Measurements from ENCODE around the gene PTPRO. TPM values are rescaled to one million over a fixed set of nuclear protein-coding genes. Genes with fewer than 3 reads are reported as not detected.

PTPRO gene
- total RNA-seq, 2 donors from 2014 or later, result 1.3 to 2.6 TPM

- Histone ChIP-seq H3K9me3 (no peaks in the 10 kb centered on the region), H3K27ac (no peak overlapping the region), H3K4me3 (no peak overlapping the region), H3K36me3 (replicated peaks in 1 of 2; ENCODE audit: insufficient read depth in 1 of 2, low read depth in 2 of 2) (no peaks in the 10 kb centered on the region), H3K4me1 (peaks cover 3% of the 10 kb centered on the region), H3K27me3 (no peaks in the 10 kb centered on the region)
- DNase-seq (no peak), ATAC-seq (no peak)
- TF ChIP-seq POLR2A (IDR thresholded peaks at IDR 0.05) (no peak), CTCF (IDR thresholded peaks at IDR 0.05) (no peak)
- intact Hi-C loops (cut with DNase I), result no loop called here
- WGBS, 2 donors, result 50 to 63% methylated on average over 3 of the region's 3 CpGs
Observed at GRCh38 chr12:15562263-15562662, 240.0 kb downstream of the PTPRO start.

GRCh38 chr12:15563663-15564062 lies 241.4 kb downstream of the PTPRO start:
- peak in 1 of 4 donors; percentile 44 for DNase-seq
- Histone ChIP-seq H3K27ac (peak overlapping the region in 2 of 4 donors; percentile 43 to 75), H3K4me3 (no peak overlapping the region), H3K36me3 (replicated peaks in 1 of 2; ENCODE audit: insufficient read depth in 1 of 2, low read depth in 2 of 2) (no peaks in the 10 kb centered on the region), H3K27me3 (no peaks in the 10 kb centered on the region), H3K4me1 (peaks cover 3% of the 10 kb centered on the region), H3K9me3 (no peaks in the 10 kb centered on the region)
- TF ChIP-seq CTCF (IDR thresholded peaks at IDR 0.05) (no peak), POLR2A (IDR thresholded peaks at IDR 0.05) (no peak)
- WGBS, 2 donors, result 27 to 43% methylated on average over 5 of the region's 5 CpGs
- intact Hi-C loops (cut with DNase I), result no loop called here
- peak; percentile 75 for ATAC-seq

- Histone ChIP-seq H3K9me3 (no peaks in the 10 kb centered on the region), H3K27me3 (no peaks in the 10 kb centered on the region), H3K4me1 (no peaks in the 10 kb centered on the region), H3K4me3 (no peak overlapping the region), H3K27ac (no peak overlapping the region), H3K36me3 (replicated peaks in 1 of 2; ENCODE audit: insufficient read depth in 1 of 2, low read depth in 2 of 2) (no peaks in the 10 kb centered on the region)
- intact Hi-C loops (cut with DNase I), result no loop called here
- 82 to 93% methylated on average over 1 of the region's 1 CpG for WGBS, 2 donors
- DNase-seq (no peak), ATAC-seq (no peak)
- TF ChIP-seq POLR2A (IDR thresholded peaks at IDR 0.05) (no peak), CTCF (IDR thresholded peaks at IDR 0.05) (no peak)
Observed at GRCh38 chr12:15574353-15574752, 252.0 kb downstream of the PTPRO start.

- Histone ChIP-seq H3K27me3 (no peaks in the 10 kb centered on the region), H3K9me3 (no peaks in the 10 kb centered on the region), H3K36me3 (replicated peaks in 1 of 2; ENCODE audit: insufficient read depth in 1 of 2, low read depth in 2 of 2) (no peaks in the 10 kb centered on the region), H3K4me1 (no peaks in the 10 kb centered on the region), H3K4me3 (no peak overlapping the region), H3K27ac (no peak overlapping the region)
- intact Hi-C loops (cut with DNase I), result no loop called here
- 51 to 52% methylated on average over 3 of the region's 3 CpGs for WGBS, 2 donors
- ATAC-seq (no peak), DNase-seq (no peak)
- no peak for TF ChIP-seq CTCF (IDR thresholded peaks at IDR 0.05)
- TF ChIP-seq POLR2A (IDR thresholded peaks at IDR 0.05), result no peak
Observed at GRCh38 chr12:15575671-15576541, 253.6 kb downstream of the PTPRO start.

GRCh38 chr12:15580431-15580830 lies 258.1 kb downstream of the PTPRO start:
- no peaks in the 10 kb centered on the region for H3K9me3 ChIP-seq
- ATAC-seq, result no peak

More at GRCh38 chr12:15580431-15580830, 258.1 kb downstream of the PTPRO start:
- Histone ChIP-seq H3K4me1 (no peaks in the 10 kb centered on the region), H3K27ac (no peak overlapping the region), H3K4me3 (no peak overlapping the region), H3K27me3 (no peaks in the 10 kb centered on the region), H3K36me3 (replicated peaks in 1 of 2; ENCODE audit: insufficient read depth in 1 of 2, low read depth in 2 of 2) (no peaks in the 10 kb centered on the region)
- DNase-seq, result no peak
- WGBS, 2 donors, result 32 to 35% methylated on average over 1 of the region's 1 CpG
- TF ChIP-seq CTCF (IDR thresholded peaks at IDR 0.05) (no peak), POLR2A (IDR thresholded peaks at IDR 0.05) (no peak)
- intact Hi-C loops (cut with DNase I), result no loop called here

Measured in body of pancreas (tissue), 4 donors.